ENCODE results near the gene POGZ.

POGZ gene

GRCh38 chr1:151370211-151370911 lies 88.9 kb downstream of the POGZ start:
- DNase-seq, result no peak

- DNase-seq, result no peak
Measured at GRCh38 chr1:151369621-151370048, 89.7 kb downstream of the POGZ start.

GRCh38 chr1:151369302-151369610 lies 90.0 kb downstream of the POGZ start:
- no peak for DNase-seq

GRCh38 chr1:151368393-151369301 lies 90.6 kb downstream of the POGZ start:
- no peak for DNase-seq

- DNase-seq, result no peak
Measured at GRCh38 chr1:151367658-151368392, 91.5 kb downstream of the POGZ start.

- no peak for DNase-seq
Measured at GRCh38 chr1:151364996-151365395, 94.3 kb downstream of the POGZ start.

- no peak for DNase-seq
Measured at GRCh38 chr1:151362308-151363155, 96.8 kb downstream of the POGZ start.

GRCh38 chr1:151361883-151362282 lies 97.4 kb downstream of the POGZ start:
- DNase-seq, result no peak

GRCh38 chr1:151356696-151357095 lies 102.6 kb downstream of the POGZ start:
- no peak for DNase-seq
